B cell (primary cell): Measurements from ENCODE around the gene KIDINS220. TPM values are rescaled to one million over a fixed set of nuclear protein-coding genes. Genes with fewer than 3 reads are reported as not detected.

Experiments
- ATAC-seq: fragments of 200-7000 bp; cut with Tn5 transposase; one replicate; pipeline ENCODE4 v1.10.0; 2021; ENCODE audit warnings: low read depth, mild to moderate bottlenecking, moderate number of reproducible peaks, moderate library complexity
- CTCF ChIA-PET: fragments of 350-600 bp; sonication (Branson Sonifier 250); formaldehyde crosslinking; loops from one replicate; lab custom pipeline; 2021; ENCODE audit warnings: antibody characterized with exemption, inconsistent platforms; lab: Charles Lee
- POLR2A ChIA-PET: fragments of 350-600 bp; sonication (Branson Sonifier 250); formaldehyde crosslinking; loops from one replicate; lab custom pipeline; 2021; ENCODE audit warnings: antibody characterized with exemption; lab: Charles Lee
- DNase-seq: peaks from one replicate; pipeline ENCODE4 v3.0.0; 2013
- H2AFZ ChIP-seq: 2 replicates; pipeline ENCODE4 v1.6.1; 2012; ENCODE audit warnings: mild to moderate bottlenecking, low read depth, low read length; ENCODE audit not compliant: insufficient read depth, poor library complexity, severe bottlenecking
- H3K27ac ChIP-seq, 2 donors: 1 replicate in 1 of 2; 2 replicates in 1 of 2; pipeline ENCODE4 v1.5.1; 2012 to 2013; ENCODE audit warnings: low read length in 2 of 2, mild to moderate bottlenecking in 2 of 2, moderate library complexity in 1 of 2
- H3K27me3 ChIP-seq, 4 experiments: fragments of 200-600 bp in 1 of 4; sonication (generic) in 1 of 4; replicated peaks in 1 of 4; 1 replicate in 2 of 4; 2 replicates in 2 of 4; pipeline versions ENCODE4 v1.6.1 to v1.7.0; 2013 to 2016; ENCODE audit warnings: low read length in 3 of 4, mild to moderate bottlenecking in 2 of 4, mixed read lengths in 1 of 4, moderate library complexity in 1 of 4; ENCODE audit not compliant: insufficient read depth in 4 of 4, control insufficient read depth in 3 of 4; ENCODE audit errors: control extremely low read depth in 1 of 4
- H3K36me3 ChIP-seq, 2 experiments: replicated peaks in 1 of 2; 1 replicate in 1 of 2; 2 replicates in 1 of 2; pipeline versions ENCODE4 v1.6.1 to v1.7.1; 2013; ENCODE audit warnings: low read length in 1 of 2; ENCODE audit not compliant: insufficient read depth in 2 of 2, control insufficient read depth in 1 of 2; ENCODE audit errors: control extremely low read depth in 1 of 2, extremely low read depth in 1 of 2
- H3K4me1 ChIP-seq, 2 donors: fragments of 200-600 bp in 1 of 2; sonication (generic) in 1 of 2; 1 replicate in 1 of 2; 2 replicates in 1 of 2; pipeline versions ENCODE4 v1.5.1 to v1.6.1; 2013 to 2017; ENCODE audit warnings: low read length in 2 of 2; ENCODE audit not compliant: control insufficient read depth in 2 of 2, insufficient read depth in 2 of 2
- H3K4me2 ChIP-seq: replicated peaks from 2 replicates; pipeline ENCODE3; 2012; ENCODE audit warnings: mild to moderate bottlenecking, low read depth, low read length; ENCODE audit not compliant: poor library complexity, severe bottlenecking
- H3K4me3 ChIP-seq, 5 experiments: fragments of 200-600 bp in 1 of 5; sonication (generic) in 1 of 5; 1 replicate in 3 of 5; 2 replicates in 2 of 5; pipeline versions ENCODE4 v1.5.1 to v1.7.0; 2011 to 2016; ENCODE audit warnings: low read length in 4 of 5, mild to moderate bottlenecking in 4 of 5, low read depth in 2 of 5, control low read depth in 1 of 5, moderate library complexity in 1 of 5; ENCODE audit not compliant: insufficient read depth in 1 of 5; ENCODE audit errors: control extremely low read depth in 1 of 5, extremely low read depth in 1 of 5
- H3K79me2 ChIP-seq: fragments of 200-600 bp; sonication (generic); one replicate; pipeline ENCODE4 v1.6.0; 2016; ENCODE audit warnings: low read length; ENCODE audit not compliant: control insufficient read depth, insufficient read depth
- H3K9ac ChIP-seq: fragments of 200-600 bp; sonication (generic); 2 replicates; pipeline ENCODE4 v1.6.1; 2017; ENCODE audit warnings: mild to moderate bottlenecking, low read length, moderate library complexity
- H3K9me3 ChIP-seq, 3 donors: one replicate each; pipeline versions ENCODE4 v1.6.1 to v1.7.1; 2013; ENCODE audit warnings: low read length in 2 of 3; ENCODE audit not compliant: control insufficient read depth in 2 of 3, insufficient read depth in 1 of 3; ENCODE audit errors: control extremely low read depth in 1 of 3
- H4K20me1 ChIP-seq: 2 replicates; pipeline ENCODE4 v1.6.0; 2012; ENCODE audit warnings: mild to moderate bottlenecking, low read length; ENCODE audit not compliant: insufficient read depth, control insufficient read depth, poor library complexity, severe bottlenecking
- H3K27ac Mint-ChIP-seq: one replicate; pipeline ENCODE4 v1.8.0; 2021; ENCODE audit warnings: mixed read lengths
- H3K27me3 Mint-ChIP-seq: one replicate; pipeline ENCODE4 v1.8.0; 2021; ENCODE audit warnings: mixed read lengths
- H3K4me1 Mint-ChIP-seq: one replicate; pipeline ENCODE4 v1.8.0; 2021; ENCODE audit warnings: mixed read lengths
- H3K4me3 Mint-ChIP-seq: one replicate; pipeline ENCODE4 v1.8.0; 2021; ENCODE audit warnings: mixed read lengths
- H3K9me3 Mint-ChIP-seq: one replicate; pipeline ENCODE4 v1.8.0; 2022; ENCODE audit warnings: mixed read lengths; ENCODE audit not compliant: insufficient read depth
- CTCF ChIP-seq: fragments of 200-600 bp; IDR thresholded peaks from one replicate; pipeline ENCODE4 v1.8.0; 2022; ENCODE audit warnings: antibody characterized with exemption, mild to moderate bottlenecking
- EZH2 ChIP-seq: IDR thresholded peaks from 2 replicates; pipeline ENCODE4 v1.6.1; 2012; ENCODE audit warnings: borderline replicate concordance, low read depth, mild to moderate bottlenecking, moderate library complexity, low read length; ENCODE audit not compliant: insufficient read depth, poor library complexity, severe bottlenecking
- WGBS: methylation state at CpG from one replicate; pipeline ENCODE4 v1.1.5; 2013; ENCODE audit warnings: missing lambda C conversion rate; ENCODE audit not compliant: insufficient coverage; 5-methylcytosine and 5-hydroxymethylcytosine counted together
- intact Hi-C: fragments of 100-400 bp; cut with micrococcal nuclease; formaldehyde crosslinking; loops from one replicate; pipeline ENCODE4 v1.10.0; 2022
- polyA plus RNA-seq: library from polyadenylated mRNA; depleted of rRNA; stranded (reverse); fragments of >200 nt; gene quantifications from 2 replicates; pipeline ENCODE4 v1.2.3, GENCODE V29; 2012
- total RNA-seq, 2 donors: library from RNA; stranded (reverse); fragments of 120-200 nt in 1 of 2; gene quantifications; 1 replicate in 1 of 2; 2 replicates in 1 of 2; pipeline versions ENCODE4 v1.2.3 to v1.2.4, GENCODE V29; 2013 to 2022

The KIDINS220 gene
- total and polyA plus RNA-seq, 2 donors (not counting 1 experiment from before 2014, with no cell fraction given) = 12.5 to 36.6 TPM

GRCh38 chr2:8714971-8715370 is 122.4 kb downstream of the KIDINS220 start:
- intact Hi-C loops = no loop called here
- H3K4me3 Mint-ChIP-seq = no peak overlapping the region
- Histone ChIP-seq H2AFZ (no peak overlapping the region), H3K27me3 (peaks cover 0 to 2% (median 0%) of the 10 kb centered on the region in 4 experiments), H3K9me3 (peaks cover 0 to 14% (median 7%) of the 10 kb centered on the region in 3 donors), H3K27ac (no peak overlapping the region), H3K79me2 (no peaks in the 10 kb centered on the region), H3K4me3 (no peak overlapping the region), H3K4me2 (no peak overlapping the region), H3K4me1 (no peaks in the 10 kb centered on the region), H4K20me1 (no peaks in the 10 kb centered on the region), H3K36me3 (no peaks in the 10 kb centered on the region), H3K9ac (no peak overlapping the region)
- ATAC-seq (no peak), DNase-seq (no peak)
- no peak overlapping the region for H3K27ac Mint-ChIP-seq
- H3K9me3 Mint-ChIP-seq = peaks cover 5% of the 10 kb centered on the region
- CTCF ChIA-PET = interaction anchor here (0.6 kb wide), 1 partner anchor 1618 kb away, joined by 3 read pairs; no protein-coding TSS in a partner anchor
- 78% methylated on average over 2 of the region's 5 CpGs for WGBS
- peaks cover 19% of the 10 kb centered on the region for H3K27me3 Mint-ChIP-seq
- no peaks in the 10 kb centered on the region for H3K4me1 Mint-ChIP-seq
- no peak for TF ChIP-seq EZH2
- POLR2A ChIA-PET = no interaction called here

GRCh38 chr2:8714283-8714682 is 123.1 kb downstream of the KIDINS220 start:
- Histone ChIP-seq H3K36me3 (no peaks in the 10 kb centered on the region), H3K4me1 (no peaks in the 10 kb centered on the region), H3K27ac (no peak overlapping the region), H4K20me1 (no peaks in the 10 kb centered on the region), H3K79me2 (no peaks in the 10 kb centered on the region), H3K4me3 (no peak overlapping the region), H2AFZ (no peak overlapping the region), H3K4me2 (no peak overlapping the region), H3K9ac (no peak overlapping the region), H3K9me3 (peaks cover 0 to 14% (median 7%) of the 10 kb centered on the region in 3 donors), H3K27me3 (peaks cover 0 to 6% (median 0%) of the 10 kb centered on the region in 4 experiments)
- no peak for TF ChIP-seq CTCF
- no peak for TF ChIP-seq EZH2
- Mint-ChIP-seq H3K27ac (no peak overlapping the region), H3K27me3 (peaks cover 19% of the 10 kb centered on the region), H3K4me3 (no peak overlapping the region), H3K9me3 (peaks cover 5% of the 10 kb centered on the region), H3K4me1 (no peaks in the 10 kb centered on the region)
- ChIA-PET CTCF (no interaction called here), POLR2A (no interaction called here)
- intact Hi-C loops = no loop called here
- DNase-seq (no peak), ATAC-seq (no peak)
- WGBS = 96% methylated on average over 7 of the region's 7 CpGs
